Stomach (tissue), 9 donors: Measurements from ENCODE around the gene MCOLN3. TPM values are rescaled to one million over a fixed set of nuclear protein-coding genes. Genes with fewer than 3 reads are reported as not detected.

ENCODE experiments used
- DNase-seq, 2 donors: peaks; one replicate each; pipeline versions ENCODE4 v3.0.0 to v3.0.0-alpha.2; 2013 to 2019
- H3K27ac ChIP-seq, 5 donors: fragments of 200-600 bp in 4 of 5; sonication (generic) in 4 of 5; one replicate each; pipeline ENCODE4 v1.5.1; 2013 to 2019; ENCODE audit warnings: mild to moderate bottlenecking in 1 of 5, moderate library complexity in 1 of 5
- H3K27me3 ChIP-seq, 3 donors: fragments of 200-600 bp; sonication (generic); one replicate each; pipeline ENCODE4 v1.5.1; 2017 to 2019; ENCODE audit warnings: mixed run types in 1 of 3
- H3K36me3 ChIP-seq, 4 donors: fragments of 200-600 bp; sonication (generic); 1 replicate in 3 of 4; 2 replicates in 1 of 4; pipeline ENCODE4 v1.5.1; 2016 to 2019
- H3K4me1 ChIP-seq, 4 donors: fragments of 200-600 bp; sonication (generic); one replicate each; pipeline ENCODE4 v1.5.1; 2016 to 2019
- H3K4me3 ChIP-seq, 4 donors: fragments of 200-600 bp; sonication (generic) in 3 of 4; one replicate each; pipeline ENCODE4 v1.5.1; 2016 to 2019; ENCODE audit warnings: mild to moderate bottlenecking in 1 of 4
- H3K9me3 ChIP-seq, 4 donors: fragments of 200-600 bp; sonication (generic); one replicate each; pipeline ENCODE4 v1.5.1; 2016 to 2019
- CTCF ChIP-seq, 7 experiments: fragments of 450-650 bp in 4 of 7; fragments of 200-600 bp in 3 of 7; sonication (generic) in 3 of 7; IDR thresholded peaks; one replicate each; pipeline ENCODE4 v1.5.1; 2016 to 2019; ENCODE audit warnings: antibody characterized with exemption in 7 of 7, control low read depth in 2 of 7, mild to moderate bottlenecking in 1 of 7
- EP300 ChIP-seq: sonication (generic); formaldehyde crosslinking; IDR thresholded peaks from one replicate; pipeline ENCODE4 v1.6.1; 2017; ENCODE audit warnings: antibody characterized with exemption
- POLR2A ChIP-seq, 4 donors: fragments of 450-650 bp; IDR thresholded peaks; one replicate each; pipeline ENCODE4 v1.6.1; 2016; ENCODE audit warnings: antibody characterized with exemption in 4 of 4, control low read depth in 2 of 4, mild to moderate bottlenecking in 1 of 4, moderate library complexity in 1 of 4
- POLR2AphosphoS5 ChIP-seq, 3 donors: sonication (generic); formaldehyde crosslinking; IDR thresholded peaks; one replicate each; pipeline ENCODE4 v1.6.1; 2016; ENCODE audit warnings: antibody characterized with exemption in 3 of 3
- WGBS, 5 donors: extraction: QIAGEN DNeasy Blood & Tissue Kit in 3 of 5; methylation state at CpG; one replicate each; pipeline versions ENCODE4 v1.1.5 to v1.1.7; 2013 to 2018; 5-methylcytosine and 5-hydroxymethylcytosine counted together
- intact Hi-C: fragments of 100-400 bp; cut with DNase I; formaldehyde crosslinking; loops from one replicate; pipeline ENCODE4 v1.15.1; 2023; ENCODE audit warnings: low total_unique reads
- polyA plus RNA-seq, 3 donors: library from polyadenylated mRNA; stranded (reverse); fragments of 200-250 nt; gene quantifications; one replicate each; pipeline ENCODE4 v1.2.3, GENCODE V29; 2013
- total RNA-seq, 5 donors: library from RNA; depleted of rRNA; stranded (reverse); fragments of >200 nt; gene quantifications; one replicate each; pipeline versions ENCODE4 v1.1.0 to v1.2.3, GENCODE V29; 2014 to 2016
- donor health status: healthy with polysubstance abuse.
- donor health status: Bipolar disorder and iron deficiency.
- donor health status: healthy.

Gene MCOLN3
- total and polyA plus RNA-seq, 8 donors: 0.89 to 7.3 (median 1.4) TPM; not detected in 2

GRCh38 chr1:84973498-84974334 is 74.6 kb downstream of the MCOLN3 start:
- H3K27me3 ChIP-seq: no peaks in the 10 kb centered on the region
- no peak overlapping the region for H3K27ac ChIP-seq
- H3K9me3 ChIP-seq: no peaks in the 10 kb centered on the region
- no peaks in the 10 kb centered on the region for H3K4me1 ChIP-seq
- no peak overlapping the region for H3K4me3 ChIP-seq
- no peak for DNase-seq
- TF ChIP-seq EP300 (no peak), CTCF (IDR thresholded peaks at IDR 0.05) (no peak), POLR2A (IDR thresholded peaks at IDR 0.05) (no peak), POLR2AphosphoS5 (IDR thresholded peaks at IDR 0.05) (no peak)
- H3K36me3 ChIP-seq: no peaks in the 10 kb centered on the region
- 74 to 88% (median 77%) methylated on average over 7 of the region's 7 CpGs for WGBS, 5 donors
- intact Hi-C loops: no loop called here

- no peaks in the 10 kb centered on the region for H3K36me3 ChIP-seq
- no peaks in the 10 kb centered on the region for H3K9me3 ChIP-seq
- intact Hi-C loops: no loop called here
- DNase-seq: no peak
- no peaks in the 10 kb centered on the region for H3K4me1 ChIP-seq
- H3K27me3 ChIP-seq: no peaks in the 10 kb centered on the region
- no peak for TF ChIP-seq POLR2A (IDR thresholded peaks at IDR 0.05)
- TF ChIP-seq EP300: no peak
- 44 to 60% (median 55%) methylated on average over 1 of the region's 1 CpG for WGBS, 5 donors
- no peak overlapping the region for H3K4me3 ChIP-seq
- no peak overlapping the region for H3K27ac ChIP-seq
Observed at GRCh38 chr1:84972377-84972987, 75.8 kb downstream of the MCOLN3 start.

- Histone ChIP-seq H3K4me3 (no peak overlapping the region), H3K9me3 (no peaks in the 10 kb centered on the region), H3K27ac (no peak overlapping the region), H3K4me1 (no peaks in the 10 kb centered on the region), H3K27me3 (no peaks in the 10 kb centered on the region), H3K36me3 (no peaks in the 10 kb centered on the region)
- TF ChIP-seq EP300 (no peak), POLR2AphosphoS5 (IDR thresholded peaks at IDR 0.05) (no peak), POLR2A (IDR thresholded peaks at IDR 0.05) (no peak), CTCF (IDR thresholded peaks at IDR 0.05) (no peak)
- WGBS, 5 donors: 71 to 84% (median 80%) methylated on average over 2 of the region's 2 CpGs
- intact Hi-C loops: no loop called here
- no peak for DNase-seq
Observed at GRCh38 chr1:84971957-84972356, 76.3 kb downstream of the MCOLN3 start.

GRCh38 chr1:84969489-84970250 is 78.6 kb downstream of the MCOLN3 start:
- no peak for DNase-seq
- no peaks in the 10 kb centered on the region for H3K4me1 ChIP-seq
- intact Hi-C loops: no loop called here
- no peaks in the 10 kb centered on the region for H3K9me3 ChIP-seq
- H3K27ac ChIP-seq: no peak overlapping the region
- H3K27me3 ChIP-seq: no peaks in the 10 kb centered on the region
- 83 to 92% (median 90%) methylated on average over 7 of the region's 7 CpGs for WGBS, 5 donors
- H3K36me3 ChIP-seq: no peaks in the 10 kb centered on the region
- TF ChIP-seq EP300: no peak
- no peak for TF ChIP-seq POLR2AphosphoS5 (IDR thresholded peaks at IDR 0.05)
- TF ChIP-seq CTCF (IDR thresholded peaks at IDR 0.05): no peak
- no peak for TF ChIP-seq POLR2A (IDR thresholded peaks at IDR 0.05)
- H3K4me3 ChIP-seq: no peak overlapping the region
